GM18870 (cell line): ENCODE results near the gene HDGFL2.

ENCODE experiments used
- ATAC-seq: cut with Tn5 transposase; IDR thresholded peaks from one replicate; pipeline ENCODE4 v1.9.1; 2021; ENCODE audit warnings: moderate library complexity; ENCODE audit not compliant: unreplicated experiment

Gene HDGFL2

DNA sequence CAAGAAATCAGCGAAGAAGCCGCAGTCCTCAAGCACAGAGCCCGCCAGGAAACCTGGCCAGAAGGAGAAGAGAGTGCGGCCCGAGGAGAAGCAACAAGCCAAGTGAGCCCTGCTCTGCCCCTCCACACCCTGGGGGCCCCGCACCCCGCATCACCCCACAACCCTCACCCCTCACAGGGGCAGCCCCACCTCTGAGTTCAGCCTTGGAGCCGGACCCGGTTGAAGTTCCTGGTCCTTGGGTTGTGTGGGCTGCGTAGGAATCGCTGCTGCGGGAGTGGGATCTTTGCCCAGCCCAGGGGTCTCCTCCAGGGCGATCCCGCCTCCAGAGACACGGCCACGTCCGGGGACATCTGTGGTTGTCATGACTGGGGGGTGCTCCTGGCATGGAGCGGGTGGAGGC lies 24.2 kb downstream of the HDGFL2 start:
- ATAC-seq: no peak

GRCh38 chr19:4497770-4498389 lies 25.8 kb downstream of the HDGFL2 start:
- no peak for ATAC-seq

DNA sequence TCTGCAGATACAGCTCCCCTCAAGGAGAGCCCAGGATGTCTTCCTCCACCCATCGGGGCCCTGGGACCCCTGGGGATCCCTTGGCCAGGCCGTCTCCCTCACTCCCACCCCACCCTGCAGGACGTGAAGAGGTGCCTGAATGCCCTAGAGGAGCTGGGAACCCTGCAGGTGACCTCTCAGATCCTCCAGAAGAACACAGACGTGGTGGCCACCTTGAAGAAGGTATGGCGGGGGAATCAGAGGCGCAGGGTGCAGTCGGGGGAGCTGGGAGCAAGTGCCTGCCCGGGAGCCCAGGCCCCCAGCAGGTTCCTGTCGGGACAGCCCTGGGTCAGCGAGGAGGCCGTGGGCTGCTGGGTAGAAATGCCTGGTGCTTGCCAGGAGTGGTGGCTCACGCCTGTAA lies 26.6 kb downstream of the HDGFL2 start:
- no peak for ATAC-seq

DNA sequence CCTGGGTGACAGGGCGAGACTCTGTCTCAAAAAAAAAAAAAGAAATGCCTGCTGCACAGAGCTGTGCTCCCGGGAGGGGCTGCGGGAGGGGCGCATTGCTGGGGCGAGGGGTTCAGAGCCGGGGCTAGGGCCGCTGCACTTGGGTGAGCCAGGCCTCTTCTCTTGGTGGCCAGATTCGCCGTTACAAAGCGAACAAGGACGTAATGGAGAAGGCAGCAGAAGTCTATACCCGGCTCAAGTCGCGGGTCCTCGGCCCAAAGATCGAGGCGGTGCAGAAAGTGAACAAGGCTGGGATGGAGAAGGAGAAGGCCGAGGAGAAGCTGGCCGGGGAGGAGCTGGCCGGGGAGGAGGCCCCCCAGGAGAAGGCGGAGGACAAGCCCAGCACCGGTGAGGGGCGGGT lies 27.2 kb downstream of the HDGFL2 start:
- no peak for ATAC-seq

DNA sequence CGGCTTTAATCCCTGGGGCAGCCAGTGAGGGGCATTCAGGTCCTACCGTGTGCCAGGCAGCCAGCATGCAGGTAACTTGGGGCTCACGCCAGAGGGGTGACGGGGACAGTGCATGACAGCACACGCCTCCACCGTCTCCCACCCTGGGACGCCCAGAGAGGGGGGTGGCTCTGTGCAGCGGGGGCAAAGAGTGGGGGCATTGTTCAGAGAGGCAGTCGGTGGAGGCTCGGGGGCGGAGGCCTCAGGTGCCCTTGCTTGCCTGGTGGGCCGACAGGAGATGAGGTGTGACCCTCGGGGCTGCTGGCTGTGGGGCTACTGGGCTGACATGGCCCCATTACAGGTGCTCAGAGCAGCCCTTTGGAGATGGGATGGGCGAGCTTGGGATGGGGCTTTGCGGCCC lies 27.8 kb downstream of the HDGFL2 start:
- no peak for ATAC-seq

- no peak for ATAC-seq
Observed at GRCh38 chr19:4500841-4501591, 28.9 kb downstream of the HDGFL2 start.

- no peak for ATAC-seq
Observed at GRCh38 chr19:4501691-4502090, 29.6 kb downstream of the HDGFL2 start.

GRCh38 chr19:4502282-4503131 lies 30.4 kb downstream of the HDGFL2 start:
- ATAC-seq: no peak

- ATAC-seq: no peak
Observed at GRCh38 chr19:4503132-4503824, 31.2 kb downstream of the HDGFL2 start.

- ATAC-seq: no peak
Observed at GRCh38 chr19:4503825-4504170, 31.7 kb downstream of the HDGFL2 start.

DNA sequence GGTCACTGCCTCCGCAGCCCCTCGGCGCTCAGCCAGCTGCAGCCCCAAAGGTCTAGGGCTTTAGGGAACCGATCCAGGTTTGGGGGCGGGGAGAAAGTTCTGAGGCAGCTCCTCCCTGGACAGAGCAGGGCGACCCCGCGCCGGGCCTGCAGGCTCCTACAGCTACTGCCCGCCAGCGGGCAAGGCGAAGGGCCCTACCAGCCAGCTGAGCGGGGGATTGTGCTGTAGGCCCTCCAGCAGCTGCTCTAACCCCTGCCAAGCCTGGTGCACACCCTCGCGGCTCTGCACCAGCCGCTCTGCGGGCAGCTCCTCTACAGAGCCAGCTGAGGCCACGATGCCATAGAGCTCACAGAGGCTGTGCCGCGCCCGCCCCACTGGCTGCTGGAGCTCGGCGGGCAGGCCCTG lies 32.2 kb downstream of the HDGFL2 start:
- ATAC-seq: no peak

DNA sequence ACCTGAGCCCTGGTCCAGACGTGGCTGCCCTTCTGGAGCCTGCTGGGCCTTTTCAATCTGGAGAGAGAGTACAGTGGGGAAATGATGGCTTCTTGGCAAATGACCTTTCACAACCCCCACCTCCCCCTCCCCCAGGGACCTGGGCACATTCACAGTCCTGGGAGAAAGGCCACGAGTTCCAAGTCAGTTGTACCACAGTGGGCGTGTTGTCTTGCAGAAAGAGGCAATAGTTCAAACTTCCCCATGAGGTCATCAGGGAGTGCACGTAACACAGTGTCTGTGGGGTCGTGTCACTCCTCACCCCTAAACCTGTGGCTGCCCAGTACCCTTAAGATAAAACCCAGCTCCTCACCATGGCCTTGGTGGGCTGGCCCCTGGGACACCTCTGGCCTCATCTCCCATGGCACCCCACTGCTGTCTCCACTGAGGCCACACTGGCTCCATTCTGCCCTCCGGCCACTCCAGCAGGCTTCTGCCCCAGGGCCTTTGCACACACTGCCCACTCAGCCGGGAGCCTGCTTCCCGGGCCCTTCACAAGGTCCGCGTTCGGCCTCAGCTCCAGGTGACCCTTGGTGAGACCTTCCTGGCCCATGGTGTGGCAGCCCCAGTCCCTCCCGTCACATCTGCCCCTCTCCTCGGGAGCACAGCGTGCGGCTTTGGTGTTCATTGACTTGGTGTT lies 32.9 kb downstream of the HDGFL2 start:
- ATAC-seq: no peak

DNA sequence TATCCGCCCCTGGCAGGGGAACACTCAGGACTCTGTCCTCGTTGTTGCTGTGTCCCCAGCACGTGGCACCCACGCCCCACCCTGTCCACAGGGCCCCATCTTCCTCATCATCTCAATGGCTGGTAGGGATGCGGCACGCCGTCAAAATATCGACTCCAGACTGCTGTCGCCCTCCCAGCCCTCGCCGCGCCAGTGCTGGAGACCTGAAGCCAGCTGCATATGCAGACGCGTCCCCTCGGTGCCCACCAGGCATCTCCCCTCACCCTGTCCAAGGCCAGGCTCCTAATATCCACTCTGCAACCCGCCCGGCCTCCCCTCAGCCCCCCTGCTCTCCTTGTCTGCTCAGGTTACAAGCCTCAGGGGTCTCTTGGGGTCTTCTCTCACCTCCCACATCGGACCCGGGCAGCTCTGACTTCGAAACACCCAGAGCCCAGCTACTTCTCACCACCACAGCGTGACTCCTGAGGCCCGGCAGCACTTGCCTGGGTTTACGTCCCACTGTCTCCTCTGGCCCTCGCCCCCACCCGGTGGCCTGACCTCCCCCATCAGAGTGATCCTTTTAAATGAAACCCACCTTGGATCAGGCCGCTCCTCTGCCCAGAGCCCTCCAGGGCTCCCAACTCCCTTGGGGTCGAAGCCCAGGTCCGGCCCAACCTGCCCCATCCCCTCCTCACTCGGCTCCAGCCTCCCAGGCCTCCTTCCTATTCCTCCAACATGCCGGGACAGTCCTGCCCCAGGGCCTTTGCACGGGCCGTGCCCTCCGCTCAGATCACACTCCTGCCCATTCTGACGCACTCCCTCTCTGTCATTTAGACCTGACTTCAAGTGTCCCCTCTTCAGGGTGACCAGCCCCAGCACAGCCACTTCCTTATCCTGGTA lies 33.7 kb downstream of the HDGFL2 start:
- no peak for ATAC-seq

- no peak for ATAC-seq
Observed at GRCh38 chr19:4506449-4507149, 34.5 kb downstream of the HDGFL2 start.

GRCh38 chr19:4507150-4507452 lies 35.0 kb downstream of the HDGFL2 start:
- ATAC-seq: no peak

- ATAC-seq: no peak
Observed at GRCh38 chr19:4507804-4508203, 35.7 kb downstream of the HDGFL2 start.

GRCh38 chr19:4508698-4509097 lies 36.6 kb downstream of the HDGFL2 start:
- ATAC-seq: no peak

- no peak for ATAC-seq
Observed at GRCh38 chr19:4510435-4511255, 38.5 kb downstream of the HDGFL2 start.
